HG02938 (cell line): ENCODE results near the gene C2CD4A.

Experiments
- ATAC-seq: cut with Tn5 transposase; IDR thresholded peaks from one replicate; pipeline ENCODE4 v1.9.1; 2021; ENCODE audit warnings: mild to moderate bottlenecking, moderate library complexity; ENCODE audit not compliant: unreplicated experiment

The C2CD4A gene

GRCh38 chr15:62059108-62059815, 7.5 kb upstream of the C2CD4A start:
- no peak for ATAC-seq

- ATAC-seq = peak; percentile 85
These were observed 7.0 kb upstream of the C2CD4A start for GRCh38 chr15:62059816-62060112.

- ATAC-seq = peak; percentile 79
These were observed 6.5 kb upstream of the C2CD4A start, which contains the start of gene VPS13C for GRCh38 chr15:62060113-62060895. Gene VPS13C (minus strand): TSS chr15:62060447. CDS start chr15:62060374, 73 bp downstream.

- ATAC-seq = no peak
These were observed 5.9 kb upstream of the C2CD4A start for GRCh38 chr15:62060896-62061280.

- no peak for ATAC-seq
These were observed 2.7 kb upstream of the C2CD4A start for GRCh38 chr15:62063825-62064635.

GRCh38 chr15:62067448-62068044, 769 bp downstream of the C2CD4A start:
- ATAC-seq = no peak

- ATAC-seq = no peak
These were observed 1.5 kb downstream of the C2CD4A start for GRCh38 chr15:62068071-62068809.

GRCh38 chr15:62068810-62069167, 2.0 kb downstream of the C2CD4A start:
- ATAC-seq = no peak

- no peak for ATAC-seq
These were observed 2.8 kb downstream of the C2CD4A start for GRCh38 chr15:62069551-62069950.

GRCh38 chr15:62071711-62072308, 5.0 kb downstream of the C2CD4A start:
- ATAC-seq = no peak

GRCh38 chr15:62075595-62076277, 9.0 kb downstream of the C2CD4A start:
- no peak for ATAC-seq

GRCh38 chr15:62079594-62079993, 12.8 kb downstream of the C2CD4A start:
- ATAC-seq = no peak

GRCh38 chr15:62083194-62084154, 16.7 kb downstream of the C2CD4A start:
- ATAC-seq = no peak

GRCh38 chr15:62085740-62086139, 19.0 kb downstream of the C2CD4A start:
- no peak for ATAC-seq

- ATAC-seq = no peak
These were observed 21.0 kb downstream of the C2CD4A start for GRCh38 chr15:62087671-62088352.

GRCh38 chr15:62088353-62088693, 21.5 kb downstream of the C2CD4A start:
- no peak for ATAC-seq

GRCh38 chr15:62089616-62090015, 22.8 kb downstream of the C2CD4A start:
- ATAC-seq = no peak

GRCh38 chr15:62090988-62091387, 24.2 kb downstream of the C2CD4A start:
- ATAC-seq = no peak
